ENCODE results near the gene CEP152. TPM values are rescaled to one million over a fixed set of nuclear protein-coding genes. Genes with fewer than 3 reads are reported as not detected.

The CEP152 gene
- total RNA-seq, 4 donors from 2014 or later = 0.51 to 2.4 (median 1.4) TPM

DNA sequence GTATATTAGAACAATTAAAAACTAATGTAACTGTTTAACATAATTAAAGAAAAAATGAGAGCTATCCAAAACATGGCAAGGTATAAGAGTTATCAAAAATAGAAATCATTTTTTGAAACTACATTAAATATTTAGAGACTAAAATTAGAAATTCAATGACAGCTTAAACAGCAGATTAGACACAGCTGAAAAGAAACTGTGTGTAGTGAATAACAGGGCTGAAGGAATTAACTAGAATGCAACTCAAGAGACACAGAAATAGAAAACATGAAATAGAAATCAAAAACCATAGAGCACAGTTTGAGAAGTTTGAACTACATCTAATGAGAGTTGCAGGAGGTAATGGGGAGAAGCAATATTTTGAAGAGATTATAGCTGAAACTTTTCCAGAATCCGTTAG lies 105.5 kb downstream of the CEP152 start:
- in situ Hi-C loops (cut with MboI; ENCODE audit: low sequenced_read_pairs in 4 of 4) (no loop called here), intact Hi-C loops (cut with DNase I; ENCODE audit: low total_unique reads) (no loop called here)
- Histone ChIP-seq H3K4me1 (no peaks in the 10 kb centered on the region), H3K27me3 (no peaks in the 10 kb centered on the region), H3K4me3 (no peak overlapping the region), H3K9me3 (no peaks in the 10 kb centered on the region), H3K27ac (no peak overlapping the region), H3K36me3 (no peaks in the 10 kb centered on the region)
- DNase-seq = no peak
- TF ChIP-seq, protein P1, sequence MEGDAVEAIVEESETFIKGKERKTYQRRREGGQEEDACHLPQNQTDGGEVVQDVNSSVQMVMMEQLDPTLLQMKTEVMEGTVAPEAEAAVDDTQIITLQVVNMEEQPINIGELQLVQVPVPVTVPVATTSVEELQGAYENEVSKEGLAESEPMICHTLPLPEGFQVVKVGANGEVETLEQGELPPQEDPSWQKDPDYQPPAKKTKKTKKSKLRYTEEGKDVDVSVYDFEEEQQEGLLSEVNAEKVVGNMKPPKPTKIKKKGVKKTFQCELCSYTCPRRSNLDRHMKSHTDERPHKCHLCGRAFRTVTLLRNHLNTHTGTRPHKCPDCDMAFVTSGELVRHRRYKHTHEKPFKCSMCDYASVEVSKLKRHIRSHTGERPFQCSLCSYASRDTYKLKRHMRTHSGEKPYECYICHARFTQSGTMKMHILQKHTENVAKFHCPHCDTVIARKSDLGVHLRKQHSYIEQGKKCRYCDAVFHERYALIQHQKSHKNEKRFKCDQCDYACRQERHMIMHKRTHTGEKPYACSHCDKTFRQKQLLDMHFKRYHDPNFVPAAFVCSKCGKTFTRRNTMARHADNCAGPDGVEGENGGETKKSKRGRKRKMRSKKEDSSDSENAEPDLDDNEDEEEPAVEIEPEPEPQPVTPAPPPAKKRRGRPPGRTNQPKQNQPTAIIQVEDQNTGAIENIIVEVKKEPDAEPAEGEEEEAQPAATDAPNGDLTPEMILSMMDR (IDR thresholded peaks at IDR 0.05 in 4 of 5, conservative IDR thresholded peaks at IDR 0.05 in 1 of 5) = no peak
- no peak for TF ChIP-seq POLR2A (IDR thresholded peaks at IDR 0.05)
- no peak for ATAC-seq

DNA sequence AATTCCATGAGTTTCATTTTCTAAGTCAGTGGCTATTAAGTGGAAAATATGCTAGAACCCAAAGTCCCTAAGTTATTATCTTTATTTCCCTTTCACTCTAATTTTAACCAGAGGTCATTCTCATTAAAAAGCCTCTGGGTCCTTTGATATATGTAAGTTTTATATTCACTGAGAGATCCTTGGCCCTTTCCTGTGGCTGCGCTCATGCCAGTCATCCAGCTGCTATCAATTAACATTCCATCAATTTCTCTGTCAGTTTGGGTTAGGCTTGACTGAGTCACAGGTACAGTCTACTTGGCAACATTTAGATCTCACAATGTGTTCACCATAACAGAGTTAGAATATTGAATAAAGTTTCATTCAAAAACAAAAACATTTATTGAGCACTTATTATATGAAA lies 107.3 kb downstream of the CEP152 start:
- DNase-seq (no peak), ATAC-seq (no peak)
- H3K27me3 ChIP-seq = no peaks in the 10 kb centered on the region
- TF ChIP-seq, protein P1 (IDR thresholded peaks at IDR 0.05 in 4 of 5, conservative IDR thresholded peaks at IDR 0.05 in 1 of 5) = no peak
- no peak for TF ChIP-seq POLR2A (IDR thresholded peaks at IDR 0.05)
- no peaks in the 10 kb centered on the region for H3K36me3 ChIP-seq
- H3K27ac ChIP-seq = no peak overlapping the region
- intact Hi-C loops (cut with DNase I; ENCODE audit: low total_unique reads) (no loop called here), in situ Hi-C loops (cut with MboI; ENCODE audit: low sequenced_read_pairs in 4 of 4) (no loop called here)
- H3K9me3 ChIP-seq = no peaks in the 10 kb centered on the region
- no peak overlapping the region for H3K4me3 ChIP-seq
- no peaks in the 10 kb centered on the region for H3K4me1 ChIP-seq

DNA sequence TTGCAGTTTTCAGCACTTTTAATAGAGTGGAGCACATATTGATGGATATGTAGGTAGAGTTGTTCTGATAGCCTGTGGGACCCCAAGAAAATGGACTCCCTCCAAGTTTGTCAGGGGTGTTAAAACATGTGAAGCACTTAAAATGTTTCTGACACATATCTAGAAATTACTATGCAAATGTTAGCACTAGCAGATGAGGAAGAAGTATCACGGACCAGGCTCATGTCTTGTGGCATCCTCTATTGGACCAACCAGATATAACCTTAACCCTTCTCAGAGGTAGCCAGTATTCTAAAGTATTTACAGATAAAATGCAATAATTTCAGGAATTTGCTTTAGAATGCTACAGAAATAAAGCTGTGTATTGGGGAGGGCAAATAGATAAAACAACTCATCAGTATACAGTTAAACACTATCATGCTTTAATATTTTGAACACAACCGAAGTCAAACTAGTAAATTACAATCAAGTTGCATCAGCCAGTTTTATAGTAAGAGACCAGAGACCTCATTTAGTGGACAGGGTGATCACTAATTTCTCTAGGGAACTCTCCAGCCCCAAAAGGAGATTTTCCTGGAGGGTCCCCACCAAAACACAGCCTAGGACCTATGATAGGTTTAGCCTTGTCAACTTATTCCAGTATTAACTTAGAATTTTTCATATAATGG lies 108.2 kb downstream of the CEP152 start:
- H3K36me3 ChIP-seq = no peaks in the 10 kb centered on the region
- ATAC-seq (no peak), DNase-seq (no peak)
- H3K4me3 ChIP-seq = no peak overlapping the region
- no peaks in the 10 kb centered on the region for H3K9me3 ChIP-seq
- no peaks in the 10 kb centered on the region for H3K27me3 ChIP-seq
- intact Hi-C loops (cut with DNase I; ENCODE audit: low total_unique reads) = no loop called here
- H3K4me1 ChIP-seq = no peaks in the 10 kb centered on the region
- in situ Hi-C loops (cut with MboI; ENCODE audit: low sequenced_read_pairs in 4 of 4) = no loop called here
- no peak overlapping the region for H3K27ac ChIP-seq
- TF ChIP-seq, protein P1 (IDR thresholded peaks at IDR 0.05 in 4 of 5, conservative IDR thresholded peaks at IDR 0.05 in 1 of 5) = no peak
- no peak for TF ChIP-seq POLR2A (IDR thresholded peaks at IDR 0.05)

DNA sequence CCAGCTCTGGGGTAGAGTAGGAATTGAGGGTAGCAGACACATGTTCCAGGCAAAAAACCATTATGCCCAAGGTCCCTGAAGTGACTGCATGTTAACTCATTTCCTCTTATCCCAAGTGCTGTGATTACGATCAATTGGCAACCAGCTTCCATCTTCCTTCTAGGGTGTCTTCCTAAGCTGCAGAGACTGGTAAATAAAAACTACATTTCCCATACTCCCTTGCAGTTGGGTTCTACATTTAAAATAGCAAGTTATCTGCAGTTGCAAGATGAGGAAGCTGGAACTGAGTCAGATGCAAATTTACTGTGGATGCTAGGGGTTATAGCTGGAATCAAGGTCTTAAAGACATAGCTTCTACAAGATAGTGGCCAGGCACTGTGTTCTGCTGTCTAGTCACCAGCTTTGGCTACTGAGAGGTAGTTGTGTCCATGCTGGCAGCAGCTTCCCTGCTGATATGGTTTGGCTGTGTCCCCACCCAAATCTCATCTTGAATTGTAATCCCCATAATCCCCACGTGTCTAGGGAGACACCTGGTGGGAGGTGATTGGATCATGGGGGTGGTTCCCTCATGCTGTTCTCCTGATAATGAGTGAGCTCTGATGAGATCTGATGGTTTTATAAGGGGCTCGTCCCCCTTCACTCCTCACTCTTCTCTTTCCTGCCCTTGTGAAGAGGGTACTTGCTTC lies 114.1 kb downstream of the CEP152 start:
- no peaks in the 10 kb centered on the region for H3K4me1 ChIP-seq
- no peak overlapping the region for H3K4me3 ChIP-seq
- in situ Hi-C loops (cut with MboI; ENCODE audit: low sequenced_read_pairs in 4 of 4) (no loop called here), intact Hi-C loops (cut with DNase I; ENCODE audit: low total_unique reads) (no loop called here)
- H3K27ac ChIP-seq = no peak overlapping the region
- no peak for DNase-seq
- H3K9me3 ChIP-seq = no peaks in the 10 kb centered on the region
- H3K27me3 ChIP-seq = no peaks in the 10 kb centered on the region
- TF ChIP-seq, protein P1 (IDR thresholded peaks at IDR 0.05 in 4 of 5, conservative IDR thresholded peaks at IDR 0.05 in 1 of 5) = no peak
- no peak for TF ChIP-seq POLR2A (IDR thresholded peaks at IDR 0.05)
- no peaks in the 10 kb centered on the region for H3K36me3 ChIP-seq
- no peak for ATAC-seq

All from gastrocnemius medialis (tissue), 4 donors.